Activated B cell treated with CpG ODN at 0.5 μM for 24 hours (primary cell): ENCODE measurements around the gene TNFAIP8. TPM values are rescaled to one million over a fixed set of nuclear protein-coding genes. Genes with fewer than 3 reads are reported as not detected.
A peak's percentile ranks its signal among the peaks of the same experiment; 100 is the strongest.

Source experiments
- ATAC-seq: fragments of 200-7000 bp; cut with Tn5 transposase; one replicate; pipeline ENCODE4 v1.10.0; 2021; ENCODE audit warnings: low read depth, mild to moderate bottlenecking, moderate library complexity
- CTCF ChIA-PET: fragments of 350-600 bp; sonication (Branson Sonifier 250); formaldehyde crosslinking; loops from one replicate; lab custom pipeline; 2021; ENCODE audit warnings: antibody characterized with exemption; lab: Charles Lee
- POLR2A ChIA-PET: fragments of 350-600 bp; sonication (Branson Sonifier 250); formaldehyde crosslinking; loops from one replicate; lab custom pipeline; 2021; ENCODE audit warnings: antibody characterized with exemption; lab: Charles Lee
- DNase-seq: peaks from one replicate; pipeline ENCODE4 v3.0.0; 2022
- H3K27ac Mint-ChIP-seq: one replicate; pipeline ENCODE4 v1.8.0; 2020; ENCODE audit warnings: mixed read lengths
- H3K27me3 Mint-ChIP-seq: one replicate; pipeline ENCODE4 v1.8.0; 2021; ENCODE audit warnings: mixed read lengths
- H3K36me3 Mint-ChIP-seq: one replicate; pipeline ENCODE4 v1.8.0; 2021; ENCODE audit warnings: low read depth, mixed read lengths
- H3K4me1 Mint-ChIP-seq: one replicate; pipeline ENCODE4 v1.8.0; 2021; ENCODE audit warnings: mixed read lengths
- H3K4me3 Mint-ChIP-seq: one replicate; pipeline ENCODE4 v1.8.0; 2020; ENCODE audit warnings: mild to moderate bottlenecking, mixed read lengths
- H3K9me3 Mint-ChIP-seq: one replicate; pipeline ENCODE4 v1.8.0; 2020; ENCODE audit warnings: mixed read lengths
- intact Hi-C: fragments of 100-400 bp; cut with micrococcal nuclease; formaldehyde crosslinking; loops from one replicate; pipeline ENCODE4 v1.15.1; 2024
- total RNA-seq: library from RNA; stranded (reverse); gene quantifications from 2 replicates; pipeline ENCODE4 v1.2.3, GENCODE V29; 2022
- TF ChIP-seq, protein P1 (sequence below): fragments of 200-600 bp; IDR thresholded peaks from one replicate; pipeline ENCODE4 v1.8.0; 2022; ENCODE audit warnings: antibody characterized with exemption, mild to moderate bottlenecking

Gene TNFAIP8
- total RNA-seq, 1 donor from 2014 or later: 135 TPM

DNA sequence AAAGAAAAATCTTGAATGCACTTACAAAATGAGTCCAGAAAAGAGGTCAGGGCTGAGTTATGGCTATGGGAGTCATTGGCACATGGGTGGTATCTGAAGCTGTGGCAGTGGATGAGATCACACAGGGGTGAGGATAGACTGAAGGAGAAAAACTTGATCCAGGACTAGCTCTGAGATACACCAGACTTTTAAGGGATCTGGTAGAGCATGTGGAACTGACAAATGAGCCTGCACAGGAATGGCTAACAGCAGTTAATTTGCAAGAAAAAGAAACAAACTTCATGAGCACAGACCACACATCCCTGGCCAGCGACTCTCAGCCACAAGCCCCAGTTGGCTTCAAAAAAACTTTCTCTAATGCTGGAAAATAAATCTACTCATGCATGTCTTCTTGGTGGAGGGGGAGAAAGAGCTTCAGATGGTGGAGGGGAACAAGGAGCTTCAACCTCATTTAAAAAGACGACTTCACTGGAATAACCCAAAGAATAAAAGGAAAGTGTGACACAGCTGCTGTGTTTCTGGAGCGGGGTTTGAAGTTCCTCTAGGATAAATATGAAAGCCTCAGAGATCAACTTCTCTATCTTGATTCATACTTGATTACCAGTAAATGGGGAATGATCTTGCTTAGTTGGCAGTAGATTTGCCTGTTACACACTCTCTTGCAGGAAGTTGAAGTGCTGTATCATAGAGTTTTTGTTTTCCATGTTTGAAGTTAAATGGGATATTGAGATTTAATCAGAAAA, 33.6 kb downstream of the TNFAIP8 start:
- no peaks in the 10 kb centered on the region for H3K27me3 Mint-ChIP-seq
- no peak for ATAC-seq
- TF ChIP-seq, protein P1, sequence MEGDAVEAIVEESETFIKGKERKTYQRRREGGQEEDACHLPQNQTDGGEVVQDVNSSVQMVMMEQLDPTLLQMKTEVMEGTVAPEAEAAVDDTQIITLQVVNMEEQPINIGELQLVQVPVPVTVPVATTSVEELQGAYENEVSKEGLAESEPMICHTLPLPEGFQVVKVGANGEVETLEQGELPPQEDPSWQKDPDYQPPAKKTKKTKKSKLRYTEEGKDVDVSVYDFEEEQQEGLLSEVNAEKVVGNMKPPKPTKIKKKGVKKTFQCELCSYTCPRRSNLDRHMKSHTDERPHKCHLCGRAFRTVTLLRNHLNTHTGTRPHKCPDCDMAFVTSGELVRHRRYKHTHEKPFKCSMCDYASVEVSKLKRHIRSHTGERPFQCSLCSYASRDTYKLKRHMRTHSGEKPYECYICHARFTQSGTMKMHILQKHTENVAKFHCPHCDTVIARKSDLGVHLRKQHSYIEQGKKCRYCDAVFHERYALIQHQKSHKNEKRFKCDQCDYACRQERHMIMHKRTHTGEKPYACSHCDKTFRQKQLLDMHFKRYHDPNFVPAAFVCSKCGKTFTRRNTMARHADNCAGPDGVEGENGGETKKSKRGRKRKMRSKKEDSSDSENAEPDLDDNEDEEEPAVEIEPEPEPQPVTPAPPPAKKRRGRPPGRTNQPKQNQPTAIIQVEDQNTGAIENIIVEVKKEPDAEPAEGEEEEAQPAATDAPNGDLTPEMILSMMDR: no peak
- DNase-seq: no peak
- H3K27ac Mint-ChIP-seq: peak overlapping the region; percentile 82
- peak overlapping the region; percentile 47 for H3K4me3 Mint-ChIP-seq
- intact Hi-C loops: no loop called here
- ChIA-PET POLR2A (interaction anchor here (0.5 to 1.3 kb wide), 6 partner anchors 10 to 452 kb away, joined by 3 to 4 read pairs (median 3); no protein-coding TSS in a partner anchor), CTCF (no interaction called here)
- peaks cover 64% of the 10 kb centered on the region for H3K36me3 Mint-ChIP-seq
- peaks cover 97% of the 10 kb centered on the region for H3K4me1 Mint-ChIP-seq
- H3K9me3 Mint-ChIP-seq: no peaks in the 10 kb centered on the region

DNA sequence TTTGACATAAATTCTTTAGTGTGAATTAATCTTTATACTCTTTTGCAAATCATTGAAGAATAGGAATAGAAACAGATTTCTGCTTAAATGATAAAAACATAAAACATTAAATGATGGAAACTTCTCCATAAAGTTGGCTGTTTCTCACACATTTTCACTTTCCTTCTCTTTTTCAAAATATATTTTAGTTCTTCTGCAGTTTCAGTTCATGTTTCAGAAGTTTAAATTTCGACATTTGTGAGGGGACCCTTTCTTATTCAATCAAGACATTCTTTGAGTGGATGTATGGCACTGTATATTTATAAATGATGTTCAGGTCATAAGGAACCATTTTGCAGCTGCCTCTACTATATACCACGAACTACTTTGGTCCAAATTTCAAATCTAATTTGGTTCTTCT, 34.6 kb downstream of the TNFAIP8 start:
- POLR2A ChIA-PET: interaction anchor here (0.7 to 1.9 kb wide), 4 partner anchors 11 to 74 kb away, joined by 3 to 4 read pairs (median 4); partner anchors contain the start of gene TNFAIP8
- H3K4me1 Mint-ChIP-seq: peaks cover 97% of the 10 kb centered on the region
- CTCF ChIA-PET: no interaction called here
- TF ChIP-seq, protein P1: no peak
- intact Hi-C loops: no loop called here
- peaks cover 66% of the 10 kb centered on the region for H3K36me3 Mint-ChIP-seq
- H3K9me3 Mint-ChIP-seq: no peaks in the 10 kb centered on the region
- ATAC-seq (no peak), DNase-seq (no peak)
- H3K27ac Mint-ChIP-seq: peak overlapping the region; percentile 82
- H3K4me3 Mint-ChIP-seq: peak overlapping the region; percentile 42
- no peaks in the 10 kb centered on the region for H3K27me3 Mint-ChIP-seq

DNA sequence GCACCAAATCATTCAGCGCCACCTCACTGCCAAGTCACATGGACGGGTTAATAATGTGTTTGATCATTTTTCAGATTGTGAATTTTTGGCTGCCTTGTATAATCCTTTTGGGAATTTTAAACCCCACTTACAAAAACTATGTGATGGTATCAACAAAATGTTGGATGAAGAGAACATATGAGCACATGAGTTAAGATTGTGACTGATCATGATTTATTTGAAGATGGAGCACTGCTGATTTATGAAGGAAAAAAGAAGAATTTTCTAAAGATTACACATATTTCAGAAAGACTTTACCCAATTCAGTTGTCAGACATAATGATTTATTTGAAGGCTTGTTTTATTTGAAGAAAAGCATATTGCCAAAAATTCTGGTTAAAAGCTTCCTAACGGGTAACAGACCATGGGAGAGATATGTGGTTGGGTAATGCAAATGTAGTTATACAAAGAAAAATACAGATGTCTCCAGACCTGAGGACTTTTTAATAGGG, 37.4 kb downstream of the TNFAIP8 start:
- no peak for DNase-seq
- ATAC-seq: no peak
- CTCF ChIA-PET: interaction anchor here (0.8 to 1.2 kb wide), 3 partner anchors 19 to 405 kb away, joined by 3 to 6 read pairs (median 6); no protein-coding TSS in a partner anchor
- peaks cover 98% of the 10 kb centered on the region for H3K4me1 Mint-ChIP-seq
- TF ChIP-seq, protein P1: no peak
- intact Hi-C loops: loop anchor here (1.0 kb wide), 1 partner anchor 8 kb away; no protein-coding TSS in a partner anchor
- peak overlapping the region; percentile 74 for H3K27ac Mint-ChIP-seq
- no peak overlapping the region for H3K4me3 Mint-ChIP-seq
- no peaks in the 10 kb centered on the region for H3K9me3 Mint-ChIP-seq
- peaks cover 66% of the 10 kb centered on the region for H3K36me3 Mint-ChIP-seq
- H3K27me3 Mint-ChIP-seq: no peaks in the 10 kb centered on the region
- POLR2A ChIA-PET: interaction anchor here (1.1 to 1.2 kb wide), 2 partner anchors 36 to 59 kb away, joined by 3 to 4 read pairs; no protein-coding TSS in a partner anchor

DNA sequence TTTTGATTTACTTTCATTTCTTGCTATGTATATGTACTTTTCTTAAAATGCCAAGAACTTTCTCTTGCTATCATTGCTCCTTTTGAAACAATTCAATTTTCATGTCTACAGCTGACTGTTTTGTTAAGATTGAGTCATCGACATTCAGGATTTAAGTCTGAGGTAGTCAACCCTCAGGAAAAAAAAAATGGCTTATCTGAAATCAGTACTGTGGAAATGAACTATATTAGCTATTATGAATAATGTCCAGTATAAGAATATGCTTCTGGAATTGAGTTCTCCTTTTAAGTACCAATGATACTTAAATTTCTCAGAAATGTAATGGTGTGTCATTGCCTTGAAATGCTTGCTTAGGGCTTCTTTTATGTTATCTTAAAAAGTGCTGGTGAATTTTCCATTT, 37.9 kb downstream of the TNFAIP8 start:
- H3K9me3 Mint-ChIP-seq: no peaks in the 10 kb centered on the region
- no peaks in the 10 kb centered on the region for H3K27me3 Mint-ChIP-seq
- H3K27ac Mint-ChIP-seq: peak overlapping the region; percentile 74
- H3K4me3 Mint-ChIP-seq: no peak overlapping the region
- peaks cover 98% of the 10 kb centered on the region for H3K4me1 Mint-ChIP-seq
- intact Hi-C loops: loop anchor here (1.0 kb wide), 1 partner anchor 8 kb away; no protein-coding TSS in a partner anchor
- no peak for ATAC-seq
- peaks cover 65% of the 10 kb centered on the region for H3K36me3 Mint-ChIP-seq
- POLR2A ChIA-PET: interaction anchor here (1.1 to 1.2 kb wide), 2 partner anchors 37 to 60 kb away, joined by 3 to 4 read pairs; no protein-coding TSS in a partner anchor
- no peak for DNase-seq
- TF ChIP-seq, protein P1: no peak
- CTCF ChIA-PET: interaction anchor here (0.8 to 1.2 kb wide), 3 partner anchors 18 to 406 kb away, joined by 3 to 6 read pairs (median 6); no protein-coding TSS in a partner anchor
